PC-9 (cell line): ENCODE measurements around the gene RNF145.

Experiments used
- CTCF ChIP-seq: fragments of 200-600 bp; sonication (generic); conservative IDR thresholded peaks from 2 replicates; pipeline ENCODE4 v1.6.1; 2017; ENCODE audit warnings: mixed run types, antibody characterized with exemption, mild to moderate bottlenecking, moderate library complexity
- EZH2 ChIP-seq: fragments of 200-600 bp; sonication (generic); IDR thresholded peaks from 2 replicates; pipeline ENCODE4 v1.8.0; 2017; ENCODE audit warnings: antibody characterized with exemption, low read depth

DNA sequence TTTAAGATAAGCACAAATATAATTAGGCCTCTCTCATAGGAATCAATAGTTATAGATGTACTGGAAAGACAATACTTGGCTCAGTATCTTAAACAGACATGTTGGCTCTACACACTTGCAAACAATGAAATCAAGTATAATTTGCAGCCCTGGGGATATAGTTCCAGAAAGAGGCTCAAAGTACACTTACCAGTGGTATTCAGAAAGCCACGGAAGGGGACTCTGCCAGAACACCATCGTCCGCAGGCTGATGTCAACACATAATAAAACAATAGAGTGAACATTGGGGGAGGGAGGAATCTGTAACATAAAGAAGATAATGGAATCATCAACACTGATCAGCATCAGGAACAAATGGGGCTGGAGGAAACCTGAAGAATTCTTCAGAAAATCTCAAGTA is 78.5 kb downstream of the RNF145 start:
- TF ChIP-seq CTCF (no peak), EZH2 (no peak)
